ENCODE measurements around the gene SGCD.

SGCD gene

GRCh38 chr5:156331181-156331580 is 4.2 kb downstream of the SGCD start:
- no peak overlapping the region for H2BK12ac ChIP-seq (ENCODE audit: low read length)
- no peaks in the 10 kb centered on the region for H3K9me3 ChIP-seq (replicated peaks in 1 of 2; ENCODE audit: control insufficient read depth in 2 of 2, insufficient read depth in 1 of 2, low read depth in 1 of 2, low read length in 2 of 2)
- no peak overlapping the region for H3K23ac ChIP-seq (ENCODE audit: low read depth, low read length, poor library complexity)
- peaks cover 0 to 8% of the 10 kb centered on the region in 2 donors for H3K4me1 ChIP-seq (ENCODE audit: control insufficient read depth in 2 of 2, insufficient read depth in 1 of 2, low read depth in 1 of 2, low read length in 2 of 2)
- no peak overlapping the region for H2BK5ac ChIP-seq (ENCODE audit: low read length)
- no peak overlapping the region for H2AFZ ChIP-seq (ENCODE audit: low read length)
- H2BK120ac ChIP-seq (ENCODE audit: low read depth, low read length) = no peak overlapping the region
- no peak overlapping the region for H3K4ac ChIP-seq (ENCODE audit: low read length)
- H3K27ac ChIP-seq (replicated peaks; ENCODE audit: low read length) = peak overlapping the region; percentile 10
- no peaks in the 10 kb centered on the region for H3K36me3 ChIP-seq (replicated peaks in 1 of 2; ENCODE audit: control insufficient read depth in 2 of 2, insufficient read depth in 2 of 2, low read length in 2 of 2)
- no peak overlapping the region for H4K91ac ChIP-seq (ENCODE audit: low read depth, low read length, poor library complexity)
- H3K9ac ChIP-seq (ENCODE audit: low read depth, low read length, poor library complexity) = no peak overlapping the region
- no peaks in the 10 kb centered on the region for H3K27me3 ChIP-seq (ENCODE audit: control insufficient read depth in 3 of 3, insufficient read depth in 3 of 3, low read depth in 1 of 3, low read length in 3 of 3)
- H3K18ac ChIP-seq (ENCODE audit: low read length) = no peak overlapping the region
- peak; percentile 15 for DNase-seq (ENCODE audit: low spot score)
- H3K79me1 ChIP-seq (ENCODE audit: low read depth, low read length) = no peaks in the 10 kb centered on the region
- H3K4me3 ChIP-seq (ENCODE audit: low read length in 2 of 2) = no peak overlapping the region
- WGBS, 2 donors (ENCODE audit: extremely low coverage in 2 of 2, insufficient read length in 2 of 2, insufficient replicate concordance in 1 of 2) = no CpG with 5 or more reads among the region's 1 CpG
- H2AK5ac ChIP-seq (ENCODE audit: low read depth, low read length) = no peak overlapping the region
- no peak overlapping the region for H2BK15ac ChIP-seq (ENCODE audit: low read length)
- H4K8ac ChIP-seq (ENCODE audit: low read depth, low read length) = no peak overlapping the region
- H3K14ac ChIP-seq (ENCODE audit: low read length) = no peak overlapping the region
- H3K4me2 ChIP-seq (ENCODE audit: insufficient read depth, low read length, poor library complexity, severe bottlenecking) = no peak overlapping the region

DNA sequence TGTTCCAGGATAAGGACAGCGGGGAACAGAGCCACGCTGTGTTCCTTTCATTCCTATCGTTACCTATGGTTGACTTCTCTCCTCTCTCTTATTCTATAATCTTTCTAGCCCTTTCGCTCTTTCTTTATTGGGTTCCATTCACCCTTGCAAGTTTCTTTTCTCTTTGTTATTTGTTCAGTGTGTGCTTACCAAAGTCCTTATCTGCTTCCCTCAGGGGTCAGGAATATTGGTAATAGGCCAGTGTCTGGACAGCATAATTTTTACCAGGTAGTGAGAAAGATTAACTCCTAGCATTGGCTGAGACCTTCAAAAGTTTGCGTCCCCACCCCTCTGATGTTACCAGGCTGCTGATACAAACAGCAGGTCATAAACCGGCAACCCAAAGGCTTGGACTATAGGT is 4.9 kb downstream of the SGCD start:
- no CpG with 5 or more reads among the region's 6 CpGs for whole genome bisulfite sequencing, 2 donors (ENCODE audit: extremely low coverage in 2 of 2, insufficient read length in 2 of 2, insufficient replicate concordance in 1 of 2)

GRCh38 chr5:156332245-156332644 is 5.3 kb downstream of the SGCD start:
- no peaks in the 10 kb centered on the region for H3K27me3 ChIP-seq (ENCODE audit: control insufficient read depth in 3 of 3, insufficient read depth in 3 of 3, low read depth in 1 of 3, low read length in 3 of 3)
- H2AFZ ChIP-seq (ENCODE audit: low read length) = no peak overlapping the region
- H3K14ac ChIP-seq (ENCODE audit: low read length) = no peak overlapping the region
- H2AK5ac ChIP-seq (ENCODE audit: low read depth, low read length) = no peak overlapping the region
- H3K4ac ChIP-seq (ENCODE audit: low read length) = no peak overlapping the region
- WGBS, 2 donors (ENCODE audit: extremely low coverage in 2 of 2, insufficient read length in 2 of 2, insufficient replicate concordance in 1 of 2) = no CpG with 5 or more reads among the region's 2 CpGs
- H3K18ac ChIP-seq (ENCODE audit: low read length) = no peak overlapping the region
- H3K4me1 ChIP-seq (ENCODE audit: control insufficient read depth in 2 of 2, insufficient read depth in 1 of 2, low read depth in 1 of 2, low read length in 2 of 2) = peaks cover 0 to 4% of the 10 kb centered on the region in 2 donors
- H2BK5ac ChIP-seq (ENCODE audit: low read length) = no peak overlapping the region
- no peak overlapping the region for H3K27ac ChIP-seq (replicated peaks; ENCODE audit: low read length)
- H3K9ac ChIP-seq (ENCODE audit: low read depth, low read length, poor library complexity) = no peak overlapping the region
- DNase-seq (ENCODE audit: low spot score) = no peak
- no peaks in the 10 kb centered on the region for H3K9me3 ChIP-seq (replicated peaks in 1 of 2; ENCODE audit: control insufficient read depth in 2 of 2, insufficient read depth in 1 of 2, low read depth in 1 of 2, low read length in 2 of 2)
- H3K4me2 ChIP-seq (ENCODE audit: insufficient read depth, low read length, poor library complexity, severe bottlenecking) = no peak overlapping the region
- no peak overlapping the region for H2BK120ac ChIP-seq (ENCODE audit: low read depth, low read length)
- H4K8ac ChIP-seq (ENCODE audit: low read depth, low read length) = no peak overlapping the region
- no peak overlapping the region for H2BK15ac ChIP-seq (ENCODE audit: low read length)
- no peak overlapping the region for H3K23ac ChIP-seq (ENCODE audit: low read depth, low read length, poor library complexity)
- H3K79me1 ChIP-seq (ENCODE audit: low read depth, low read length) = no peaks in the 10 kb centered on the region
- H3K4me3 ChIP-seq (ENCODE audit: low read length in 2 of 2) = no peak overlapping the region
- H4K91ac ChIP-seq (ENCODE audit: low read depth, low read length, poor library complexity) = no peak overlapping the region
- H3K36me3 ChIP-seq (replicated peaks in 1 of 2; ENCODE audit: control insufficient read depth in 2 of 2, insufficient read depth in 2 of 2, low read length in 2 of 2) = no peaks in the 10 kb centered on the region
- H2BK12ac ChIP-seq (ENCODE audit: low read length) = no peak overlapping the region

More for the DNA sequence above, 4.9 kb downstream of the SGCD start:
- Histone ChIP-seq H3K9ac (ENCODE audit: low read depth, low read length, poor library complexity) (no peak overlapping the region), H3K14ac (ENCODE audit: low read length) (no peak overlapping the region), H2BK120ac (ENCODE audit: low read depth, low read length) (no peak overlapping the region), H3K36me3 (replicated peaks in 1 of 2; ENCODE audit: control insufficient read depth in 2 of 2, insufficient read depth in 2 of 2, low read length in 2 of 2) (no peaks in the 10 kb centered on the region), H3K27ac (replicated peaks; ENCODE audit: low read length) (no peak overlapping the region), H2AFZ (ENCODE audit: low read length) (no peak overlapping the region), H2AK5ac (ENCODE audit: low read depth, low read length) (no peak overlapping the region), H3K23ac (ENCODE audit: low read depth, low read length, poor library complexity) (no peak overlapping the region), H3K79me1 (ENCODE audit: low read depth, low read length) (no peaks in the 10 kb centered on the region), H4K91ac (ENCODE audit: low read depth, low read length, poor library complexity) (no peak overlapping the region), H3K4me3 (ENCODE audit: low read length in 2 of 2) (no peak overlapping the region), H3K4ac (ENCODE audit: low read length) (no peak overlapping the region), H3K9me3 (replicated peaks in 1 of 2; ENCODE audit: control insufficient read depth in 2 of 2, insufficient read depth in 1 of 2, low read depth in 1 of 2, low read length in 2 of 2) (no peaks in the 10 kb centered on the region), H2BK5ac (ENCODE audit: low read length) (no peak overlapping the region), H3K4me2 (ENCODE audit: insufficient read depth, low read length, poor library complexity, severe bottlenecking) (no peak overlapping the region), H2BK15ac (ENCODE audit: low read length) (no peak overlapping the region), H2BK12ac (ENCODE audit: low read length) (no peak overlapping the region), H3K4me1 (ENCODE audit: control insufficient read depth in 2 of 2, insufficient read depth in 1 of 2, low read depth in 1 of 2, low read length in 2 of 2) (peaks cover 0 to 4% of the 10 kb centered on the region in 2 donors), H3K27me3 (ENCODE audit: control insufficient read depth in 3 of 3, insufficient read depth in 3 of 3, low read depth in 1 of 3, low read length in 3 of 3) (no peaks in the 10 kb centered on the region), H3K18ac (ENCODE audit: low read length) (no peak overlapping the region), H4K8ac (ENCODE audit: low read depth, low read length) (no peak overlapping the region)
- DNase-seq (ENCODE audit: low spot score) = no peak

GRCh38 chr5:156339139-156339841 is 12.3 kb downstream of the SGCD start:
- no CpG with 5 or more reads among the region's 2 CpGs for WGBS, 2 donors (ENCODE audit: extremely low coverage in 2 of 2, insufficient read length in 2 of 2, insufficient replicate concordance in 1 of 2)
- Histone ChIP-seq H3K9ac (ENCODE audit: low read depth, low read length, poor library complexity) (no peak overlapping the region), H2BK5ac (ENCODE audit: low read length) (no peak overlapping the region)

More at GRCh38 chr5:156339139-156339841, 12.3 kb downstream of the SGCD start:
- Histone ChIP-seq H3K4me1 (ENCODE audit: control insufficient read depth in 2 of 2, insufficient read depth in 1 of 2, low read depth in 1 of 2, low read length in 2 of 2) (no peaks in the 10 kb centered on the region), H2AK5ac (ENCODE audit: low read depth, low read length) (no peak overlapping the region), H3K27ac (replicated peaks; ENCODE audit: low read length) (no peak overlapping the region), H2BK12ac (ENCODE audit: low read length) (no peak overlapping the region), H4K8ac (ENCODE audit: low read depth, low read length) (no peak overlapping the region), H2BK15ac (ENCODE audit: low read length) (no peak overlapping the region), H3K14ac (ENCODE audit: low read length) (no peak overlapping the region), H2AFZ (ENCODE audit: low read length) (no peak overlapping the region), H3K27me3 (ENCODE audit: control insufficient read depth in 3 of 3, insufficient read depth in 3 of 3, low read depth in 1 of 3, low read length in 3 of 3) (no peaks in the 10 kb centered on the region), H3K4me2 (ENCODE audit: insufficient read depth, low read length, poor library complexity, severe bottlenecking) (no peak overlapping the region), H3K4ac (ENCODE audit: low read length) (no peak overlapping the region), H4K91ac (ENCODE audit: low read depth, low read length, poor library complexity) (no peak overlapping the region), H3K36me3 (replicated peaks in 1 of 2; ENCODE audit: control insufficient read depth in 2 of 2, insufficient read depth in 2 of 2, low read length in 2 of 2) (no peaks in the 10 kb centered on the region), H3K4me3 (ENCODE audit: low read length in 2 of 2) (no peak overlapping the region), H3K79me1 (ENCODE audit: low read depth, low read length) (no peaks in the 10 kb centered on the region), H3K18ac (ENCODE audit: low read length) (no peak overlapping the region), H3K23ac (ENCODE audit: low read depth, low read length, poor library complexity) (no peak overlapping the region), H2BK120ac (ENCODE audit: low read depth, low read length) (no peak overlapping the region), H3K9me3 (replicated peaks in 1 of 2; ENCODE audit: control insufficient read depth in 2 of 2, insufficient read depth in 1 of 2, low read depth in 1 of 2, low read length in 2 of 2) (no peaks in the 10 kb centered on the region)
- no peak for DNase-seq (ENCODE audit: low spot score)

All from neuronal stem cell (in vitro differentiated cells).